ENCODE data around the gene CSNK2A2. TPM values are rescaled to one million over a fixed set of nuclear protein-coding genes. Genes with fewer than 3 reads are reported as not detected.

The CSNK2A2 gene
- total and polyA plus RNA-seq, 2 experiments from 2014 or later = 44.7 to 102 TPM

DNA sequence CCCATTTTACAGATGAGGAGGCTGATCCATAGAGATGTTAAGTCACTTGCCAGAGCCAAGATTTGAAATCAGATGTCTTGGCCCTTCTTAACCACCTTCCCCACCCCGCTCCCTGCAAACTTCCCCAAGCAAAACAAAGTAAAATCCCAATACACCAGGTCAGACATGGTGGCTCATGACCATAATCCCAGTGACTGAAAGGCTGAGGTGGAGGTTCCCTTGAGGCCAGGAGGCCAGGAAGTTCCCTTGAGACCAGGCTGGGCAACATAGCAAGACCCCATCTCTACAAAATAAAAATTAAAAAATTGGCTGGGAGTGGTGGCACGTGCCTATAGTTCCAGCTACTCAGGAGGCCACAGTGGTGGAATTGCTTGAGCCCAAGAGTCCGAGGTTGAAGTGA lies 28.9 kb upstream of the CSNK2A2 start:
- H3K36me3 Mint-ChIP-seq (ENCODE audit: low read depth) = no peaks in the 10 kb centered on the region
- H3K9me2 ChIP-seq (ENCODE audit: insufficient read depth) = no peaks in the 10 kb centered on the region
- no peaks in the 10 kb centered on the region; the same call in 1 of the 2 replicates for H3K4me1 ChIP-seq (ENCODE audit: insufficient read depth)
- ATAC-seq (no peak), DNase-seq (ENCODE audit: low spot score) (no peak)
- H3K36me3 ChIP-seq (ENCODE audit: insufficient read depth) = no peaks in the 10 kb centered on the region
- no peak overlapping the region for H2AFZ ChIP-seq
- no peak overlapping the region for H3K4me2 ChIP-seq
- H4K20me1 ChIP-seq (replicated peaks; ENCODE audit: insufficient read depth) = no peaks in the 10 kb centered on the region
- no peaks in the 10 kb centered on the region for H3F3A ChIP-seq (replicated peaks; ENCODE audit: low read depth)
- H3K9me3 Mint-ChIP-seq = no peaks in the 10 kb centered on the region
- no peaks in the 10 kb centered on the region for H3K27me3 Mint-ChIP-seq (ENCODE audit: insufficient read depth, low read depth, poor library complexity)
- H3K27me3 ChIP-seq (ENCODE audit: insufficient read depth) = no peaks in the 10 kb centered on the region
- H3K27ac Mint-ChIP-seq = no peak overlapping the region
- H3K4me1 Mint-ChIP-seq = peaks cover 11% of the 10 kb centered on the region; the same call in 2 of the 3 replicates
- no peak overlapping the region for H3K4me3 Mint-ChIP-seq
- TF ChIP-seq ZNF331 (CRISPR knock-in tag; IDR thresholded peaks at IDR 0.05; ENCODE audit: low read depth) (no peak), JUNB (IDR thresholded peaks at IDR 0.05; ENCODE audit: unreplicated experiment) (no peak), POLR2AphosphoS5 (IDR thresholded peaks at IDR 0.05; ENCODE audit: low read depth) (no peak), EZH2phosphoT487 (IDR thresholded peaks at IDR 0.05; ENCODE audit: unreplicated experiment) (no peak), STAT1 (IDR thresholded peaks at IDR 0.05; ENCODE audit: unreplicated experiment) (no peak)
- TF ChIP-seq, protein P1, sequence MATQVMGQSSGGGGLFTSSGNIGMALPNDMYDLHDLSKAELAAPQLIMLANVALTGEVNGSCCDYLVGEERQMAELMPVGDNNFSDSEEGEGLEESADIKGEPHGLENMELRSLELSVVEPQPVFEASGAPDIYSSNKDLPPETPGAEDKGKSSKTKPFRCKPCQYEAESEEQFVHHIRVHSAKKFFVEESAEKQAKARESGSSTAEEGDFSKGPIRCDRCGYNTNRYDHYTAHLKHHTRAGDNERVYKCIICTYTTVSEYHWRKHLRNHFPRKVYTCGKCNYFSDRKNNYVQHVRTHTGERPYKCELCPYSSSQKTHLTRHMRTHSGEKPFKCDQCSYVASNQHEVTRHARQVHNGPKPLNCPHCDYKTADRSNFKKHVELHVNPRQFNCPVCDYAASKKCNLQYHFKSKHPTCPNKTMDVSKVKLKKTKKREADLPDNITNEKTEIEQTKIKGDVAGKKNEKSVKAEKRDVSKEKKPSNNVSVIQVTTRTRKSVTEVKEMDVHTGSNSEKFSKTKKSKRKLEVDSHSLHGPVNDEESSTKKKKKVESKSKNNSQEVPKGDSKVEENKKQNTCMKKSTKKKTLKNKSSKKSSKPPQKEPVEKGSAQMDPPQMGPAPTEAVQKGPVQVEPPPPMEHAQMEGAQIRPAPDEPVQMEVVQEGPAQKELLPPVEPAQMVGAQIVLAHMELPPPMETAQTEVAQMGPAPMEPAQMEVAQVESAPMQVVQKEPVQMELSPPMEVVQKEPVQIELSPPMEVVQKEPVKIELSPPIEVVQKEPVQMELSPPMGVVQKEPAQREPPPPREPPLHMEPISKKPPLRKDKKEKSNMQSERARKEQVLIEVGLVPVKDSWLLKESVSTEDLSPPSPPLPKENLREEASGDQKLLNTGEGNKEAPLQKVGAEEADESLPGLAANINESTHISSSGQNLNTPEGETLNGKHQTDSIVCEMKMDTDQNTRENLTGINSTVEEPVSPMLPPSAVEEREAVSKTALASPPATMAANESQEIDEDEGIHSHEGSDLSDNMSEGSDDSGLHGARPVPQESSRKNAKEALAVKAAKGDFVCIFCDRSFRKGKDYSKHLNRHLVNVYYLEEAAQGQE (IDR thresholded peaks at IDR 0.05; ENCODE audit: unreplicated experiment) = no peak
- TF ChIP-seq, protein P2, sequence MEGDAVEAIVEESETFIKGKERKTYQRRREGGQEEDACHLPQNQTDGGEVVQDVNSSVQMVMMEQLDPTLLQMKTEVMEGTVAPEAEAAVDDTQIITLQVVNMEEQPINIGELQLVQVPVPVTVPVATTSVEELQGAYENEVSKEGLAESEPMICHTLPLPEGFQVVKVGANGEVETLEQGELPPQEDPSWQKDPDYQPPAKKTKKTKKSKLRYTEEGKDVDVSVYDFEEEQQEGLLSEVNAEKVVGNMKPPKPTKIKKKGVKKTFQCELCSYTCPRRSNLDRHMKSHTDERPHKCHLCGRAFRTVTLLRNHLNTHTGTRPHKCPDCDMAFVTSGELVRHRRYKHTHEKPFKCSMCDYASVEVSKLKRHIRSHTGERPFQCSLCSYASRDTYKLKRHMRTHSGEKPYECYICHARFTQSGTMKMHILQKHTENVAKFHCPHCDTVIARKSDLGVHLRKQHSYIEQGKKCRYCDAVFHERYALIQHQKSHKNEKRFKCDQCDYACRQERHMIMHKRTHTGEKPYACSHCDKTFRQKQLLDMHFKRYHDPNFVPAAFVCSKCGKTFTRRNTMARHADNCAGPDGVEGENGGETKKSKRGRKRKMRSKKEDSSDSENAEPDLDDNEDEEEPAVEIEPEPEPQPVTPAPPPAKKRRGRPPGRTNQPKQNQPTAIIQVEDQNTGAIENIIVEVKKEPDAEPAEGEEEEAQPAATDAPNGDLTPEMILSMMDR (conservative IDR thresholded peaks at IDR 0.05; ENCODE audit: low read depth in 2 of 2) = no peak
- TF ChIP-seq, protein P3, sequence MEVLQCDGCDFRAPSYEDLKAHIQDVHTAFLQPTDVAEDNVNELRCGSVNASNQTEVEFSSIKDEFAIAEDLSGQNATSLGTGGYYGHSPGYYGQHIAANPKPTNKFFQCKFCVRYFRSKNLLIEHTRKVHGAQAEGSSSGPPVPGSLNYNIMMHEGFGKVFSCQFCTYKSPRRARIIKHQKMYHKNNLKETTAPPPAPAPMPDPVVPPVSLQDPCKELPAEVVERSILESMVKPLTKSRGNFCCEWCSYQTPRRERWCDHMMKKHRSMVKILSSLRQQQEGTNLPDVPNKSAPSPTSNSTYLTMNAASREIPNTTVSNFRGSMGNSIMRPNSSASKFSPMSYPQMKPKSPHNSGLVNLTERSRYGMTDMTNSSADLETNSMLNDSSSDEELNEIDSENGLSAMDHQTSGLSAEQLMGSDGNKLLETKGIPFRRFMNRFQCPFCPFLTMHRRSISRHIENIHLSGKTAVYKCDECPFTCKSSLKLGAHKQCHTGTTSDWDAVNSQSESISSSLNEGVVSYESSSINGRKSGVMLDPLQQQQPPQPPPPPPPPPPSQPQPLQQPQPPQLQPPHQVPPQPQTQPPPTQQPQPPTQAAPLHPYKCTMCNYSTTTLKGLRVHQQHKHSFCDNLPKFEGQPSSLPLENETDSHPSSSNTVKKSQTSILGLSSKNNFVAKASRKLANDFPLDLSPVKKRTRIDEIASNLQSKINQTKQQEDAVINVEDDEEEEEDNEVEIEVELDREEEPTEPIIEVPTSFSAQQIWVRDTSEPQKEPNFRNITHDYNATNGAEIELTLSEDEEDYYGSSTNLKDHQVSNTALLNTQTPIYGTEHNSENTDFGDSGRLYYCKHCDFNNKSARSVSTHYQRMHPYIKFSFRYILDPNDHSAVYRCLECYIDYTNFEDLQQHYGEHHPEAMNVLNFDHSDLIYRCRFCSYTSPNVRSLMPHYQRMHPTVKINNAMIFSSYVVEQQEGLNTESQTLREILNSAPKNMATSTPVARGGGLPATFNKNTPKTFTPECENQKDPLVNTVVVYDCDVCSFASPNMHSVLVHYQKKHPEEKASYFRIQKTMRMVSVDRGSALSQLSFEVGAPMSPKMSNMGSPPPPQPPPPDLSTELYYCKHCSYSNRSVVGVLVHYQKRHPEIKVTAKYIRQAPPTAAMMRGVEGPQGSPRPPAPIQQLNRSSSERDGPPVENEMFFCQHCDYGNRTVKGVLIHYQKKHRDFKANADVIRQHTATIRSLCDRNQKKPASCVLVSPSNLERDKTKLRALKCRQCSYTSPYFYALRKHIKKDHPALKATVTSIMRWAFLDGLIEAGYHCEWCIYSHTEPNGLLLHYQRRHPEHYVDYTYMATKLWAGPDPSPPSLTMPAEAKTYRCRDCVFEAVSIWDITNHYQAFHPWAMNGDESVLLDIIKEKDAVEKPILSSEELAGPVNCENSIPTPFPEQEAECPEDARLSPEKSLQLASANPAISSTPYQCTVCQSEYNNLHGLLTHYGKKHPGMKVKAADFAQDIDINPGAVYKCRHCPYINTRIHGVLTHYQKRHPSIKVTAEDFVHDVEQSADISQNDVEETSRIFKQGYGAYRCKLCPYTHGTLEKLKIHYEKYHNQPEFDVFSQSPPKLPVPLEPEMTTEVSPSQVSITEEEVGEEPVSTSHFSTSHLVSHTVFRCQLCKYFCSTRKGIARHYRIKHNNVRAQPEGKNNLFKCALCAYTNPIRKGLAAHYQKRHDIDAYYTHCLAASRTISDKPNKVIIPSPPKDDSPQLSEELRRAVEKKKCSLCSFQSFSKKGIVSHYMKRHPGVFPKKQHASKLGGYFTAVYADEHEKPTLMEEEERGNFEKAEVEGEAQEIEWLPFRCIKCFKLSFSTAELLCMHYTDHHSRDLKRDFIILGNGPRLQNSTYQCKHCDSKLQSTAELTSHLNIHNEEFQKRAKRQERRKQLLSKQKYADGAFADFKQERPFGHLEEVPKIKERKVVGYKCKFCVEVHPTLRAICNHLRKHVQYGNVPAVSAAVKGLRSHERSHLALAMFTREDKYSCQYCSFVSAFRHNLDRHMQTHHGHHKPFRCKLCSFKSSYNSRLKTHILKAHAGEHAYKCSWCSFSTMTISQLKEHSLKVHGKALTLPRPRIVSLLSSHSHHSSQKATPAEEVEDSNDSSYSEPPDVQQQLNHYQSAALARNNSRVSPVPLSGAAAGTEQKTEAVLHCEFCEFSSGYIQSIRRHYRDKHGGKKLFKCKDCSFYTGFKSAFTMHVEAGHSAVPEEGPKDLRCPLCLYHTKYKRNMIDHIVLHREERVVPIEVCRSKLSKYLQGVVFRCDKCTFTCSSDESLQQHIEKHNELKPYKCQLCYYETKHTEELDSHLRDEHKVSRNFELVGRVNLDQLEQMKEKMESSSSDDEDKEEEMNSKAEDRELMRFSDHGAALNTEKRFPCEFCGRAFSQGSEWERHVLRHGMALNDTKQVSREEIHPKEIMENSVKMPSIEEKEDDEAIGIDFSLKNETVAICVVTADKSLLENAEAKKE (CRISPR knock-in tag; IDR thresholded peaks at IDR 0.05) = no peak
- no peak overlapping the region for H3K4me3 ChIP-seq
- no peaks in the 10 kb centered on the region for H3K79me2 ChIP-seq (replicated peaks; ENCODE audit: insufficient read depth)
- H3K27ac ChIP-seq (ENCODE audit: low read depth) = no peak overlapping the region
